GM18517 (cell line): ENCODE data around the gene PSMC3.
A peak's percentile ranks its signal among the peaks of the same experiment; 100 is the strongest.

Source experiments
- ATAC-seq: cut with Tn5 transposase; IDR thresholded peaks from one replicate; pipeline ENCODE4 v1.9.1; 2021; ENCODE audit warnings: mild to moderate bottlenecking, moderate library complexity; ENCODE audit not compliant: unreplicated experiment

The PSMC3 gene

GRCh38 chr11:47414685-47415070, 11.6 kb downstream of the PSMC3 start:
- ATAC-seq: no peak

- no peak for ATAC-seq
Measured at GRCh38 chr11:47413908-47414684, 12.1 kb downstream of the PSMC3 start.

DNA sequence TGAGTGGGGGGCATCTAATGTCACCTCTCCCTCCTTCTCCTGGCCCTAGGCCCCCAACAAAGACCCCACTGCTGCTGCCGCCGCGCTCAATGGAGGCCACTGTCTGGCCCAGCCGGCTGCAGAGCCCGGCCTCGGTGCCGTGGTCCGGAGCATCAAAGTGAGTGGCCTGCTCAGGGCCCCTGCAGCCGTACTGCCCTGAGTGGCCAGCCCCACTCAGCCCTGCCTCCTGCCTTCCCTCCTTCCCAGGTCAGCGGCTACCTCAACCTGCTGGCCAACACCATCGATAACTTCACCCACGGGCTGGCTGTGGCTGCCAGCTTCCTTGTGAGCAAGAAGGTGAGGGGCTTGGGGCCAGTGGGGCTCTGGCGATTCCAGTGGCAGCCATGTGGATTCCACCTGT, 12.9 kb downstream of the PSMC3 start:
- no peak for ATAC-seq

GRCh38 chr11:47411884-47412746, 14.1 kb downstream of the PSMC3 start:
- no peak for ATAC-seq

- no peak for ATAC-seq
Measured at GRCh38 chr11:47410370-47411264, 15.6 kb downstream of the PSMC3 start.

GRCh38 chr11:47409440-47410369, 16.5 kb downstream of the PSMC3 start:
- ATAC-seq: no peak

DNA sequence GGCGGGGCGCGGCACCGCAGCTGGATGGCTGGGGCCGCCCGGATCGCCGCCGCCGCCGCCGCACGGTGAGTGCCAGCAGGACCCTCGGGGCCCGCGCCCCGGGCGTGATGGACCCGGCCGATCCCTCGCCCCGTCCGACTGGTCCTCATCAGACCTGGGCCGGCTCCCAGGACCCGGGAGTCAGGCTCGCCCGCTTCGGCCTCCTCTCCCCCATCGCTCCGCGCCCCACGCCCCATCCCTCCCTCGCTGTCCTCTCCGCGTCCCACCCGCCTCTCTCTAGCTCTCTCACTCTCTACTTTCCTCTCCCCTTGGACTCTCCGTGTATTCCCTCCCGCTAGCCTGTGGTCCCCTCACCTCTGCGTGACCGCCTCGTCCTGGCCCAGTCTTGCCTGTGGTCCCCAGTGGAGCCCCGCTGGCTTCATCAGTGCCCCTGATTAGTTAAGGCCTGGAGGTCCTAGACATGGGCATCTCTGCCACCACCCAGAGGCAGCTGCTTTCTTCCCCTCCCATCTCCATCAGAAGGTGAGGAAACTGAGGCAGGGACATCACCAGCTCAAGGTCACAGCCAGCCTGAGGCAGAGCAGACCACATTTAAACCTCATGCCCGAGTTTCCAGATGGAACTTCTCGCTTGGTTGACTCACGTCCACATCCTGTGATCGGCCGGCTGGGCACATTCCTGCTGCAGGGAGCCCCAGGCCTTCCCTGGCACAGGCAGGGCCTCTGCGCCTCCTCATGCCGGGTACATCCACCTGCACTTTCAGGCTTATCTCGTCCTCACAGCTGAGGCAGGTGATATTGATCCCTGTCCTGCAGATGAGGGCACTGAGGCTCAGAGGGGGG, 17.4 kb downstream of the PSMC3 start:
- ATAC-seq: peak; percentile 11

DNA sequence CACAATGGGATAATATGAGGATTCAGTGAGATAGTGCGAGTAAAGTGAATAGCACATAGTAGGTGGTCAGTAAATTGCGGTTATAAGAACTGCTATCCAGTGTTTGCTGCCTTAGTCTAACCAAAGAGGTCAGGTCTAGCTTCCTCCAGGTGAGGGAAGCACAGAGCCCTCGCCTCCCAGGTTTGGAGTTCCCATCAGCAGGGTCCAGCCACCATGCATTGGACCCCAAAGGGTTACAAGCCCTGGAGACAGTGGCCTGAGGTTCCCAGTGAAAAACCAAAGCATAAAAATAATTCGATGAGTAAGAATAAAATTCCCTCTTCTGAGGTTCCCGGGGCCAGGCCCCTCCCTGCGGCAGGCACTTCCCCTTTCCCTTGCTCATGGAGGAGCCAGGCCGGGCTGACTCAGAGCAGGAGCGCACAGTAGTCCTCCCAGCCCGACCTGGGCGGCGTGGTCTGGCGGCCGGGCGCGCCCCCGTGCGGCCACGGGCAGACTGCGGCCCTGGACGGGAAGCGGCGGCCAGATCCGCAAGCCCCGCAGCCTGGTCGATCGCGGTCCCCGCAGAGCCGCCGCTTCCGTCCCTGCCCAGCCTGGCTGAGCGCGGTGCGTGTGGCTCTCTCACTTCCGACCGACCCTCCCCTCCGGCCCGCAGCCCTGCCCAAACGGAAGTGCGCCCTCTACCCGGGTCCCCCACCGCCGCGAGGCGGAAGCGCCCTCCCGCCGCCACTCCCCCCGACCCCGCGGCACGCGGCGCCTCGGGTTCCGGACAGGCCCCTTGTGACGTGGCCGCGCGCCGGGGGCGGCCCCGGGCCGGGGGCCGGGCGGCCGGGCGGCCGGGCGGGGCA, 18.3 kb downstream of the PSMC3 start, which contains the start of gene SLC39A13:
SLC39A13 (plus strand) TSS at position 845 of the 845 bp plus-strand sequence. CDS start 1,505 bp downstream, outside the sequence.
- ATAC-seq: peak; percentile 86

- no peak for ATAC-seq
Measured at GRCh38 chr11:47406896-47407745, 19.1 kb downstream of the PSMC3 start.

- no peak for ATAC-seq
Measured at GRCh38 chr11:47403571-47403970, 22.7 kb downstream of the PSMC3 start.

- ATAC-seq: no peak
Measured at GRCh38 chr11:47403135-47403534, 23.1 kb downstream of the PSMC3 start.

DNA sequence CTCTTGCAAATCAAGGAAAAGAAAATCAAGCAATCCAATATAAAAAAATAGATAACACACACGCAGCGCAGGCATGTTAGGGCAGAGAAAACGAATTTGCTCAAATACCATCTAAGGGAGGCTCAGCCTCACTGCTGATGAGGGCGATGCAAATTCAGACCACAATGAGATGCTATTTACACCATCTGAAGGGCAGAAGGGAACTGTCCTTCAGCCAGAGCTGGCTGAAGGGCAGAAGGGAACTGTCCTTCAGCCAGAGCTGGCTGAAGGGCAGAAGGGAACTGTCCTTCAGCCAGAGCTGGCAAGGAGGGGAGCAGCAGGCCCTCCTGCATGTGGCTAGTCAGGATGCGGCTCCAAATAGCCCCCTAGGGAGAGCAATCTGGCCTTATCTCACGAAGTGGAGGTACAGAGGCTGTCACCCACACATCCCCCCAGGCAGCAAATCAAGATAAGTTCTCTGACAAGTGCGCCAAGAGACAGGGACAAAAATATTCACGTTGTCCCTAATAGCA, 25.4 kb downstream of the PSMC3 start:
- ATAC-seq: peak; percentile 82

DNA sequence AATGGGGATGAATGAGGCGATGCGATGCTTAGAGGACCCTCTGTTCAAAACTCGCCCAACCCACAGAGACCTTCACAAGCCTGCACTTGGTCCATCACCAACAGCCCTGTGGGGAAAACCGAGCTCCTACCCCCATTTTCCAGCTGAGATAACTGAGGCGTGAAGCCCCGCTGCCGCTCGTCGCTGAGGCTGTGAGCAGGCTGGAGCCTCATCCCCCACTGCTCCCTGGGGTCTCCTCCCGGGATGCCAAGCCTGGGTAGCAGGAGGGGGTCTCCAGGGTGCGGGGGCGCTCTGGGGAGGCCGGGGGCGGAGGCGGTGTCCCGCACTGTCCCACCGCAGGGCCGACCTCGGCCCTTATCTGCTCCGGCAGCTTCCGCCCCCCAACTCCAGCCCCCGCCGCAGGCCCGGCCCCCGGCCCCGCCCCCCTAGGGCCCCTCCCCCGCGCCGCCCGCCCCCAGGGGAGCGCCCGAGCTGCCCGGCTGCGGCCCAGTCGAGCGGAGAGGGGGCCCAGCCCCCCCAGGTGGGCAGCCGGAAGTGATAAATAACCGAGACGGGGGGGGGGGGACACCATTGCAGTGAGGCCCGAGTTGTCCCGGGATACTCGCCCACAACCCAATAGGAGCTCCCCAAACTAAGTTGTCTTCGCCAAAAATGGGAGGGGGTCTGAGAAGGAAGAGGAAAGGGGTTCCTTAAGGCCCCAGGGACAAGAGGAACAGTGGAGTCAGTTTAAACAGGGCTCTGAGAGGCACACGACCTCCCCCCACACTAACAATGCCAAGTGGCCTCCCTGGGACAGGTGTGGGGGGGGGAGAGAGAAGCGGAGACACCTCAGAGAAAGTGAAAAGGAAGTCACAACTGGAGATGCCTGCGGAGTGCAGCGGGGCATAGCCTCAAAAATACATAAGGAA, 26.1 kb downstream of the PSMC3 start:
- ATAC-seq: peak; percentile 46

- ATAC-seq: no peak
Measured at GRCh38 chr11:47398551-47398950, 27.7 kb downstream of the PSMC3 start.

DNA sequence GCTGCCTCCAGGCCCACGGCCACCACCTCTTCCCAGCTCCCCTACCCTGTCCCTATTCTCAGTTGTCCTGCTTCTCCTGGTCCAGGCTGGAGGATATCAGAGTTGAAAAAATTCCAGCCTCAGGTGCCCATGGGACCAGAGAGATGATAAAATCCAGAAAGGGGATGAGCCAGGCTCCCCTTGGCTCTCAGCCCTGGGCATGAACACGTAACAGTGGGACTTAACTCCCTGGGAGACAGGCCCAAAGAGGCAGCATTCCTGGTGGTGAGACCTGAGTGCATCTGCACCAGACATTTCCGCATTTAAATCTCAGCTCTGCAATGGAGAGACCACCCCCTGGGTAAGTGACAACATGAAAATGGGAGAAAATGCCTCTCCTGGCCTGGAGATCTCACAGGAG, 28.2 kb downstream of the PSMC3 start:
- no peak for ATAC-seq

- ATAC-seq: no peak
Measured at GRCh38 chr11:47396049-47396320, 30.3 kb downstream of the PSMC3 start.
